Naive thymus-derived CD4-positive, alpha-beta T cell (primary cell): ENCODE results near the gene DMRTA2. TPM values are rescaled to one million over a fixed set of nuclear protein-coding genes. Genes with fewer than 3 reads are reported as not detected.

Experiments
- ATAC-seq: fragments of 150-1000 bp; cut with Tn5 transposase; 2 replicates; pipeline ENCODE4 v1.10.0; 2021; ENCODE audit warnings: mild to moderate bottlenecking, moderate library complexity
- CTCF ChIA-PET: fragments of 350-600 bp; sonication (Branson Sonifier 250); formaldehyde crosslinking; loops from one replicate; lab custom pipeline; 2021; ENCODE audit warnings: antibody characterized with exemption; lab: Charles Lee
- POLR2A ChIA-PET: fragments of 350-600 bp; sonication (Branson Sonifier 250); formaldehyde crosslinking; loops from one replicate; lab custom pipeline; 2021; ENCODE audit warnings: antibody characterized with exemption, inconsistent platforms; lab: Charles Lee
- DNase-seq, 9 donors: peaks; one replicate each; pipeline versions ENCODE4 v3.0.0 to v3.0.0-alpha.2; 2020 to 2022; ENCODE audit warnings: mixed read lengths in 1 of 9
- H3K27ac ChIP-seq: one replicate; pipeline ENCODE4 v1.7.0; 2013; ENCODE audit warnings: mild to moderate bottlenecking, low read depth, low read length, moderate library complexity
- H3K27me3 ChIP-seq, 2 donors: one replicate each; pipeline ENCODE4 v1.7.0; 2013; ENCODE audit warnings: low read length in 2 of 2, mild to moderate bottlenecking in 2 of 2, moderate library complexity in 2 of 2; ENCODE audit not compliant: control insufficient read depth in 2 of 2, insufficient read depth in 2 of 2
- H3K36me3 ChIP-seq, 3 experiments: 1 replicate in 2 of 3; 2 replicates in 1 of 3; pipeline ENCODE4 v1.7.0; 2013; ENCODE audit warnings: low read length in 3 of 3, mild to moderate bottlenecking in 3 of 3, moderate library complexity in 1 of 3; ENCODE audit not compliant: insufficient read depth in 3 of 3, control insufficient read depth in 2 of 3
- H3K4me1 ChIP-seq, 2 donors: one replicate each; pipeline ENCODE4 v1.7.0; 2013; ENCODE audit warnings: low read length in 2 of 2, mild to moderate bottlenecking in 2 of 2, moderate library complexity in 1 of 2; ENCODE audit not compliant: control insufficient read depth in 2 of 2, insufficient read depth in 2 of 2
- H3K4me3 ChIP-seq: 2 replicates; pipeline ENCODE4 v1.7.0; 2013; ENCODE audit warnings: mild to moderate bottlenecking, low read length
- H3K9me3 ChIP-seq, 3 experiments: 1 replicate in 2 of 3; 2 replicates in 1 of 3; pipeline ENCODE4 v1.7.0; 2013; ENCODE audit warnings: low read length in 3 of 3; ENCODE audit not compliant: control insufficient read depth in 2 of 3
- H3K27ac Mint-ChIP-seq, 9 donors: one replicate each; pipeline ENCODE4 v1.8.0; 2020 to 2022; ENCODE audit warnings: mixed read lengths in 9 of 9, mild to moderate bottlenecking in 8 of 9, moderate library complexity in 5 of 9, inconsistent platforms in 2 of 9
- H3K27me3 Mint-ChIP-seq, 5 donors: one replicate each; pipeline ENCODE4 v1.8.0; 2021 to 2022; ENCODE audit warnings: mixed read lengths in 5 of 5, mild to moderate bottlenecking in 1 of 5
- H3K36me3 Mint-ChIP-seq, 5 donors: one replicate each; pipeline ENCODE4 v1.8.0; 2020 to 2022; ENCODE audit warnings: mixed read lengths in 5 of 5, mild to moderate bottlenecking in 3 of 5, inconsistent platforms in 1 of 5
- H3K4me1 Mint-ChIP-seq, 7 donors: one replicate each; pipeline ENCODE4 v1.8.0; 2020 to 2022; ENCODE audit warnings: mixed read lengths in 7 of 7, mild to moderate bottlenecking in 3 of 7, inconsistent platforms in 1 of 7
- H3K4me3 Mint-ChIP-seq, 10 donors: one replicate each; pipeline ENCODE4 v1.8.0; 2020 to 2022; ENCODE audit warnings: mild to moderate bottlenecking in 10 of 10, mixed read lengths in 10 of 10, moderate library complexity in 6 of 10, inconsistent platforms in 2 of 10
- H3K9me3 Mint-ChIP-seq, 11 donors: one replicate each; pipeline ENCODE4 v1.8.0; 2020 to 2022; ENCODE audit warnings: mixed read lengths in 11 of 11, mild to moderate bottlenecking in 4 of 11, inconsistent platforms in 1 of 11, moderate library complexity in 1 of 11
- intact Hi-C, 2 donors: fragments of 100-400 bp; cut with micrococcal nuclease; formaldehyde crosslinking; loops; one replicate each; pipeline ENCODE4 v1.15.1; 2023
- polyA plus RNA-seq, 2 donors: library from polyadenylated mRNA; unstranded; fragments of 300-500 nt; fragmentation: Illumina TruSeq; gene quantifications; one replicate each; pipeline ENCODE4 v1.2.3, GENCODE V29; 2021
- total RNA-seq, 6 experiments: library from RNA in 5 of 6; stranded (reverse) in 5 of 6; gene quantifications; 1 replicate in 5 of 6; 2 replicates in 1 of 6; pipeline ENCODE4 v1.2.3 and lab custom pipeline; 2021 to 2026

The DMRTA2 gene
- total and polyA plus RNA-seq, 7 experiments from 2014 or later = not detected

DNA sequence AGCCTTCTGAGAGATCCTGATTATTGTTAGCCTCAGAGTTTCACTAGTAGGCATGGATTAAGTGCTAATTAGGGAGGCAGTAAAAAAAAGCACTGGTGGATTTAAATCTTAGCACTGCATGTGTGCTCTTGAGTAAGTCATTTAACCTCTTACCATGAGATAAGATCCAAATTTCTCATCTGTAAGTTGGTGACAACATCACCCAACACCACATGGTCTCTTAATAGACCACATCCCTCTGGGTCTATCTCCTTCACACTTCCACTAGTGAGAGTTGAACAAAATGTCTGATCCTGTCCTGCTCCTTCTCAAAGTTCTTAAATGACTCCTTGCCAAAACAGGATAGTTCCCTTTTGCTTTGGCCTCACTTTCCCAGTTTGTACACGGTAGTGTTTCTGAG lies 29.5 kb upstream of the DMRTA2 start:
- Mint-ChIP-seq H3K36me3 (peaks cover 0 to 10% (median 4%) of the 10 kb centered on the region in 5 donors), H3K27ac (no peak overlapping the region), H3K27me3 (no peaks in the 10 kb centered on the region), H3K9me3 (no peaks in the 10 kb centered on the region), H3K4me1 (peaks cover 6 to 37% (median 29%) of the 10 kb centered on the region in 7 donors), H3K4me3 (no peak overlapping the region)
- Histone ChIP-seq H3K27ac (no peak overlapping the region), H3K9me3 (no peaks in the 10 kb centered on the region), H3K27me3 (no peaks in the 10 kb centered on the region), H3K4me1 (peaks cover 0 to 7% of the 10 kb centered on the region in 2 donors), H3K4me3 (no peak overlapping the region), H3K36me3 (peaks cover 0 to 5% (median 0%) of the 10 kb centered on the region in 3 experiments)
- CTCF ChIA-PET = no interaction called here
- POLR2A ChIA-PET = no interaction called here
- ATAC-seq = peak; percentile 44
- intact Hi-C loops = no loop called here
- DNase-seq = no peak

DNA sequence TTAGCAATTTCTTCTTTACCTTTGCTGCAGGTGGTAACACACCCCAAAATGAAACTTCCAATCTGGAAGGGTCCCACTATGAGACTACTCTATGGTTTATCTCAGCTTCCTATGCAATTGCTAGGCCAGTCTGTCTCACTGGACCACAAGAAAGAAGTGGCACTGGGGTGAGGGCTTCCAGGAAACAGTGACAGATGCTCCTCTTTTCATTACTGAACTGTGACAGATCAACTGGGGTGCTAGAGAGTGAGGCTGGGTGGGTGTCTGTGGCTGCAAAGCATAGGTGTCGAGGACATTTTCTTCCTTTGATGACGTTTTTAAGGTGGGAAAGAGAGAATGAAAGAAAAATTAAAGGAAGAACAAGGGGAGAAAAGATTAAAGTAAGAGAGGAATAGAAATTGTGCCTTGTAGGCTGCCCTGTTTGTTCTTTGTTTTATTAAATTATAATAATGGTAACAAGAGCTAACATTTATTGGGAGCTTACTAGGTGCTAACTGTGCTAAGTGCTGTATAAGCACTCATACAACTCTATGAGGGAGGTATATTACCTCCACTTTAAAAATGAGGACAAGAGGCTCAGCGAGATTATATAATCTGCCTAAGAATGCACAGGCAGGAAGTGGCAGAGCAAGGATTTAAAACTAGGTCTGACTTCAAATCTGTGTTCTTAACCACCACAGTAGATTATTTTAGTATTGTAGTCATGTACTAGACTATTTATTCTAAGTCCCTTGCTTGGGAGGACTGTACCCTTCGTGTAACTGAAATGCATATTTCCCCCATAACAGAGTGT lies 27.8 kb upstream of the DMRTA2 start:
- Mint-ChIP-seq H3K4me1 (peaks cover 6 to 37% (median 29%) of the 10 kb centered on the region in 7 donors), H3K4me3 (peak overlapping the region in 1 of 10 donors; percentile 11), H3K27ac (peak overlapping the region in 6 of 9 donors; percentile 6 to 84 (median 40)), H3K9me3 (no peaks in the 10 kb centered on the region), H3K36me3 (peaks cover 0 to 14% (median 4%) of the 10 kb centered on the region in 5 donors), H3K27me3 (no peaks in the 10 kb centered on the region)
- ATAC-seq (peak; percentile 32), DNase-seq (no peak)
- ChIA-PET POLR2A (no interaction called here), CTCF (no interaction called here)
- Histone ChIP-seq H3K27me3 (no peaks in the 10 kb centered on the region), H3K4me1 (peaks cover 0 to 7% of the 10 kb centered on the region in 2 donors), H3K9me3 (no peaks in the 10 kb centered on the region), H3K36me3 (peaks cover 0 to 5% (median 0%) of the 10 kb centered on the region in 3 experiments), H3K27ac (no peak overlapping the region), H3K4me3 (no peak overlapping the region)
- intact Hi-C loops = no loop called here

DNA sequence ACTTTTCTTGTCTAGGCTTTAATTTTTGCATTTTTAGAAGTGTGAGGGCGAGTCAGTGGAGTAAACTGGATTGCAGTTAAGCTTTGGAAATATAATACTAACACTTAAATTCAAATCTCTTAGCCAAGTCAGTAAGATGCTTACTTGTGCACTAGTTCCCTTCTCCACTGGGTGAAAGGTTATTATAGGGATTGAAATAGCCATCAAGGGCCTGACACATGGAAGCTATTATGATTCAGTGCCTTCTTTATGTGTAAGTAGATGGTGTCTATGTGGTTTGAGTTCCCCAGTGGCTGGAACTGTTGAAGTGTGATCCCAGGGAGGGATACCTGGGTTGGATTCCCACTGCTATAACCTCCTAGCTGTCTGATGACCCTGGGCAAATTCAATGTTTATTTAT lies 24.7 kb upstream of the DMRTA2 start:
- Mint-ChIP-seq H3K4me1 (peaks cover 5 to 22% (median 15%) of the 10 kb centered on the region in 7 donors), H3K36me3 (peaks cover 0 to 31% (median 8%) of the 10 kb centered on the region in 5 donors), H3K4me3 (no peak overlapping the region), H3K27me3 (no peaks in the 10 kb centered on the region), H3K27ac (no peak overlapping the region), H3K9me3 (no peaks in the 10 kb centered on the region)
- no peak overlapping the region for H3K4me3 ChIP-seq
- no peak overlapping the region for H3K27ac ChIP-seq
- peaks cover 0 to 7% of the 10 kb centered on the region in 2 donors for H3K4me1 ChIP-seq
- ATAC-seq = no peak
- intact Hi-C loops = no loop called here
- peaks cover 0 to 3% (median 0%) of the 10 kb centered on the region in 3 experiments for H3K36me3 ChIP-seq
- ChIA-PET CTCF (no interaction called here), POLR2A (no interaction called here)
- H3K27me3 ChIP-seq = no peaks in the 10 kb centered on the region
- no peaks in the 10 kb centered on the region for H3K9me3 ChIP-seq
- DNase-seq = no peak

DNA sequence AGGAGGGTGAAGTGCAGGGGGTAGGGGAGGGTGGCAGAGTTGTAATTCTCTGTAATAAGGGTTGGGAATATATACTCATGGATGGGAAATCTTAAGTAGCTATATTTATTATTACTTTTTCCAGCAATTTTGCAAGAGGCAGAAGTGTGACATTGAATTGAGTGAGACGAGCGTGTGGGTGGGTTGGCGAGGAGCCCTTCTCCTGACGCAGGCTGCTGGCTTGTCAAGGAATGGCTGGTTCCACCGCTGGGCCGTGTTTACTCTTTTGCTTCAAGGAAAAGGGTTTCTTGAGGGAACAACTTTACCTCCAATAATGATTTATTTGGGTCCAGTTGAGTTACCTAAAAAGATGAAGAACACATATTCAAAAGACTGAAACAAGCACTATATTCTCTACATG lies 17.9 kb upstream of the DMRTA2 start:
- no peak overlapping the region for H3K27ac Mint-ChIP-seq
- no peaks in the 10 kb centered on the region for H3K27me3 Mint-ChIP-seq
- POLR2A ChIA-PET = no interaction called here
- intact Hi-C loops = no loop called here
- Histone ChIP-seq H3K4me1 (no peaks in the 10 kb centered on the region), H3K36me3 (peaks cover 0 to 6% (median 0%) of the 10 kb centered on the region in 3 experiments), H3K4me3 (no peak overlapping the region), H3K27me3 (no peaks in the 10 kb centered on the region), H3K9me3 (no peaks in the 10 kb centered on the region), H3K27ac (no peak overlapping the region)
- no peaks in the 10 kb centered on the region for H3K4me1 Mint-ChIP-seq
- DNase-seq (no peak), ATAC-seq (no peak)
- no peak overlapping the region for H3K4me3 Mint-ChIP-seq
- no peaks in the 10 kb centered on the region for H3K9me3 Mint-ChIP-seq
- CTCF ChIA-PET = no interaction called here
- H3K36me3 Mint-ChIP-seq = peaks cover 12 to 71% (median 32%) of the 10 kb centered on the region in 5 donors

DNA sequence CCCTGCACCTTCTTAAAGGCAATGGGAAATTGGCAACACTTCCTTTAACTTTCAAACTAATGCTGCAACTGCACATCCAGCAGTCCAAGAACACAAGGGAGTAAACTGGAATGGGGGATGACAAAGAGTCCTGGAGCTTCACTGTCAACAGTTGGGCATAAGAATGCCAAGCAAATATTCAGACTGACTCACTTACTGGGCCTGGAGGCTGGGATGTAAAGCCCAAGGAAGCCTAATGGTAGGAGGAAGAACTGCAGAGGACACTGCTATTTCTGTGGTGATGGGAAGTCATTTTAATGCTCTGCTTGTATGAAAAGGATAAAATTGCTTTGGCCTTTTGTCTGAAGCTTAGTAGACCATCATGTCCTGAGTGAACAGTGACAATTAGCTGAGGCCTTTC lies 15.7 kb upstream of the DMRTA2 start:
- Histone ChIP-seq H3K4me3 (no peak overlapping the region), H3K4me1 (no peaks in the 10 kb centered on the region), H3K27ac (no peak overlapping the region), H3K9me3 (no peaks in the 10 kb centered on the region), H3K36me3 (peaks cover 0 to 6% (median 0%) of the 10 kb centered on the region in 3 experiments), H3K27me3 (no peaks in the 10 kb centered on the region)
- Mint-ChIP-seq H3K27me3 (no peaks in the 10 kb centered on the region), H3K27ac (no peak overlapping the region), H3K36me3 (peaks cover 12 to 58% (median 32%) of the 10 kb centered on the region in 5 donors), H3K9me3 (no peaks in the 10 kb centered on the region), H3K4me3 (no peak overlapping the region), H3K4me1 (peaks cover 0 to 5% (median 0%) of the 10 kb centered on the region in 7 donors)
- DNase-seq = no peak
- ATAC-seq = no peak
- ChIA-PET CTCF (no interaction called here), POLR2A (no interaction called here)
- intact Hi-C loops = no loop called here

DNA sequence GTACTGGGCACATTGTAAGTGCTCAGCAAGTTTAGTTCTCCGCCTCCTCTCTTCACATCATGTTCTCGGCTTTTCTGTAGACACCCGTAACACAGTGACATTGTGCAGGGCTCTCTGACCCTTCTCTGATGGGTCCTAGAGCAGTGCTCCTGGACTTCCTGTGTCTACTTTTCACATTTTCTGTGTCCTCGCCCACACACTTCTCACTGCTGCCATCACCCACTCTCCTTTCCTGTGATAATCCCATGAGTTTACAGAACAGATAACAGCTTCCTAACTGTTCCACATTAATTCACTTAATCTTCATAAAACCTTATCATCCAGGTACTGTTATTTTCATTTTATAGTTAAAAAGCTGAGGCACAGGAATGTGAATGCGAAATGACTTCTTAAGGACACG lies 13.2 kb upstream of the DMRTA2 start:
- intact Hi-C loops = no loop called here
- H3K36me3 Mint-ChIP-seq = peaks cover 5 to 36% (median 21%) of the 10 kb centered on the region in 5 donors
- no peaks in the 10 kb centered on the region for H3K4me1 ChIP-seq
- H3K4me1 Mint-ChIP-seq = peaks cover 0 to 5% (median 0%) of the 10 kb centered on the region in 7 donors
- no peak overlapping the region for H3K4me3 Mint-ChIP-seq
- POLR2A ChIA-PET = no interaction called here
- peaks cover 3 to 21% (median 10%) of the 10 kb centered on the region in 5 donors for H3K27me3 Mint-ChIP-seq
- CTCF ChIA-PET = no interaction called here
- peak overlapping the region in 1 of 9 donors; percentile 1 for H3K27ac Mint-ChIP-seq
- no peak overlapping the region for H3K27ac ChIP-seq
- H3K36me3 ChIP-seq = peaks cover 0 to 6% (median 0%) of the 10 kb centered on the region in 3 experiments
- H3K27me3 ChIP-seq = no peaks in the 10 kb centered on the region
- H3K9me3 ChIP-seq = no peaks in the 10 kb centered on the region
- H3K9me3 Mint-ChIP-seq = no peaks in the 10 kb centered on the region
- no peak overlapping the region for H3K4me3 ChIP-seq
- DNase-seq = no peak
- no peak for ATAC-seq
